ENCODE measurements around the gene GTF2IRD1. TPM values are rescaled to one million over a fixed set of nuclear protein-coding genes. Genes with fewer than 3 reads are reported as not detected.

The GTF2IRD1 gene
- total and polyA plus RNA-seq, 2 experiments from 2014 or later, result 28.7 to 37.1 TPM

- Mint-ChIP-seq H3K4me1 (peaks cover 9% of the 10 kb centered on the region; the same call in 1 of the 3 replicates), H3K27ac (no peak overlapping the region; the same call in 1 of the 2 replicates), H3K36me3 (ENCODE audit: low read depth) (no peaks in the 10 kb centered on the region), H3K27me3 (ENCODE audit: insufficient read depth, low read depth, poor library complexity) (peaks cover 2% of the 10 kb centered on the region), H3K4me3 (no peak overlapping the region), H3K9me3 (no peaks in the 10 kb centered on the region)
- Histone ChIP-seq H2AFZ (no peak overlapping the region), H3K9me2 (ENCODE audit: insufficient read depth) (no peaks in the 10 kb centered on the region), H3F3A (replicated peaks; ENCODE audit: low read depth) (no peaks in the 10 kb centered on the region), H3K27ac (ENCODE audit: low read depth) (no peak overlapping the region), H3K36me3 (ENCODE audit: insufficient read depth) (no peaks in the 10 kb centered on the region), H3K4me1 (ENCODE audit: insufficient read depth) (0 out of 2 replicates have a peak, but pooled peaks cover under 1% of the 10 kb centered on the region), H4K20me1 (replicated peaks; ENCODE audit: insufficient read depth) (peaks cover 15% of the 10 kb centered on the region), H3K4me2 (no peak overlapping the region), H3K27me3 (ENCODE audit: insufficient read depth) (no peaks in the 10 kb centered on the region), H3K79me2 (replicated peaks; ENCODE audit: insufficient read depth) (peaks cover 56% of the 10 kb centered on the region), H3K4me3 (no peak overlapping the region)
- TF ChIP-seq ZNF114 (CRISPR knock-in tag; IDR thresholded peaks at IDR 0.05), result no peak
- TF ChIP-seq, protein P1, sequence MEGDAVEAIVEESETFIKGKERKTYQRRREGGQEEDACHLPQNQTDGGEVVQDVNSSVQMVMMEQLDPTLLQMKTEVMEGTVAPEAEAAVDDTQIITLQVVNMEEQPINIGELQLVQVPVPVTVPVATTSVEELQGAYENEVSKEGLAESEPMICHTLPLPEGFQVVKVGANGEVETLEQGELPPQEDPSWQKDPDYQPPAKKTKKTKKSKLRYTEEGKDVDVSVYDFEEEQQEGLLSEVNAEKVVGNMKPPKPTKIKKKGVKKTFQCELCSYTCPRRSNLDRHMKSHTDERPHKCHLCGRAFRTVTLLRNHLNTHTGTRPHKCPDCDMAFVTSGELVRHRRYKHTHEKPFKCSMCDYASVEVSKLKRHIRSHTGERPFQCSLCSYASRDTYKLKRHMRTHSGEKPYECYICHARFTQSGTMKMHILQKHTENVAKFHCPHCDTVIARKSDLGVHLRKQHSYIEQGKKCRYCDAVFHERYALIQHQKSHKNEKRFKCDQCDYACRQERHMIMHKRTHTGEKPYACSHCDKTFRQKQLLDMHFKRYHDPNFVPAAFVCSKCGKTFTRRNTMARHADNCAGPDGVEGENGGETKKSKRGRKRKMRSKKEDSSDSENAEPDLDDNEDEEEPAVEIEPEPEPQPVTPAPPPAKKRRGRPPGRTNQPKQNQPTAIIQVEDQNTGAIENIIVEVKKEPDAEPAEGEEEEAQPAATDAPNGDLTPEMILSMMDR (conservative IDR thresholded peaks at IDR 0.05; ENCODE audit: low read depth in 2 of 2), result no peak
- TF ChIP-seq EZH2 (IDR thresholded peaks at IDR 0.05; ENCODE audit: low read depth, unreplicated experiment), result no peak
- TF ChIP-seq, protein P2, sequence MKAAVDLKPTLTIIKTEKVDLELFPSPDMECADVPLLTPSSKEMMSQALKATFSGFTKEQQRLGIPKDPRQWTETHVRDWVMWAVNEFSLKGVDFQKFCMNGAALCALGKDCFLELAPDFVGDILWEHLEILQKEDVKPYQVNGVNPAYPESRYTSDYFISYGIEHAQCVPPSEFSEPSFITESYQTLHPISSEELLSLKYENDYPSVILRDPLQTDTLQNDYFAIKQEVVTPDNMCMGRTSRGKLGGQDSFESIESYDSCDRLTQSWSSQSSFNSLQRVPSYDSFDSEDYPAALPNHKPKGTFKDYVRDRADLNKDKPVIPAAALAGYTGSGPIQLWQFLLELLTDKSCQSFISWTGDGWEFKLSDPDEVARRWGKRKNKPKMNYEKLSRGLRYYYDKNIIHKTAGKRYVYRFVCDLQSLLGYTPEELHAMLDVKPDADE (IDR thresholded peaks at IDR 0.05), result no peak
- TF ChIP-seq STAT1 (IDR thresholded peaks at IDR 0.05; ENCODE audit: unreplicated experiment), result no peak
- TF ChIP-seq EZH2phosphoT487 (IDR thresholded peaks at IDR 0.05; ENCODE audit: unreplicated experiment), result no peak
- TF ChIP-seq JUNB (IDR thresholded peaks at IDR 0.05; ENCODE audit: unreplicated experiment), result no peak
- no peak for TF ChIP-seq POLR2AphosphoS5 (IDR thresholded peaks at IDR 0.05; ENCODE audit: low read depth)
- no peak for TF ChIP-seq NANOG (IDR thresholded peaks at IDR 0.05; ENCODE audit: borderline replicate concordance)
- TF ChIP-seq ZNF331 (CRISPR knock-in tag; IDR thresholded peaks at IDR 0.05; ENCODE audit: low read depth), result no peak
- TF ChIP-seq ZNF462 (CRISPR knock-in tag; IDR thresholded peaks at IDR 0.05), result no peak
- TF ChIP-seq, protein P3, sequence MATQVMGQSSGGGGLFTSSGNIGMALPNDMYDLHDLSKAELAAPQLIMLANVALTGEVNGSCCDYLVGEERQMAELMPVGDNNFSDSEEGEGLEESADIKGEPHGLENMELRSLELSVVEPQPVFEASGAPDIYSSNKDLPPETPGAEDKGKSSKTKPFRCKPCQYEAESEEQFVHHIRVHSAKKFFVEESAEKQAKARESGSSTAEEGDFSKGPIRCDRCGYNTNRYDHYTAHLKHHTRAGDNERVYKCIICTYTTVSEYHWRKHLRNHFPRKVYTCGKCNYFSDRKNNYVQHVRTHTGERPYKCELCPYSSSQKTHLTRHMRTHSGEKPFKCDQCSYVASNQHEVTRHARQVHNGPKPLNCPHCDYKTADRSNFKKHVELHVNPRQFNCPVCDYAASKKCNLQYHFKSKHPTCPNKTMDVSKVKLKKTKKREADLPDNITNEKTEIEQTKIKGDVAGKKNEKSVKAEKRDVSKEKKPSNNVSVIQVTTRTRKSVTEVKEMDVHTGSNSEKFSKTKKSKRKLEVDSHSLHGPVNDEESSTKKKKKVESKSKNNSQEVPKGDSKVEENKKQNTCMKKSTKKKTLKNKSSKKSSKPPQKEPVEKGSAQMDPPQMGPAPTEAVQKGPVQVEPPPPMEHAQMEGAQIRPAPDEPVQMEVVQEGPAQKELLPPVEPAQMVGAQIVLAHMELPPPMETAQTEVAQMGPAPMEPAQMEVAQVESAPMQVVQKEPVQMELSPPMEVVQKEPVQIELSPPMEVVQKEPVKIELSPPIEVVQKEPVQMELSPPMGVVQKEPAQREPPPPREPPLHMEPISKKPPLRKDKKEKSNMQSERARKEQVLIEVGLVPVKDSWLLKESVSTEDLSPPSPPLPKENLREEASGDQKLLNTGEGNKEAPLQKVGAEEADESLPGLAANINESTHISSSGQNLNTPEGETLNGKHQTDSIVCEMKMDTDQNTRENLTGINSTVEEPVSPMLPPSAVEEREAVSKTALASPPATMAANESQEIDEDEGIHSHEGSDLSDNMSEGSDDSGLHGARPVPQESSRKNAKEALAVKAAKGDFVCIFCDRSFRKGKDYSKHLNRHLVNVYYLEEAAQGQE (IDR thresholded peaks at IDR 0.05; ENCODE audit: unreplicated experiment), result no peak
- TF ChIP-seq CREB1 (CRISPR knock-in tag; IDR thresholded peaks at IDR 0.05; ENCODE audit: low read depth), result no peak
- ATAC-seq, result no peak
- DNase-seq (ENCODE audit: low spot score), result no peak
Measured at GRCh38 chr7:74474271-74474865, 20.7 kb downstream of the GTF2IRD1 start.
